Common myeloid progenitor, CD34-positive (primary cell): ENCODE measurements around the gene SPSB4.
"Not testable (repeated sequence)": the region's sequence is repeated elsewhere in the genome, so short reads cannot be mapped to it uniquely, and the experiment has no call there.

ENCODE experiments used
- CTCF ChIA-PET: fragments of 350-600 bp; sonication (Branson Sonifier 250); formaldehyde crosslinking; loops from one replicate; lab custom pipeline; 2021; ENCODE audit warnings: antibody characterized with exemption; lab: Charles Lee
- POLR2A ChIA-PET: fragments of 350-600 bp; sonication (Branson Sonifier 250); formaldehyde crosslinking; loops from one replicate; lab custom pipeline; 2021; ENCODE audit warnings: antibody characterized with exemption; lab: Charles Lee
- DNase-seq, 3 donors: peaks; one replicate each; pipeline versions ENCODE4 v3.0.0 to v3.0.0-alpha.2; 2013
- H3K27ac ChIP-seq, 2 experiments: 1 replicate in 1 of 2; 2 replicates in 1 of 2; pipeline ENCODE4 v1.7.0; 2013; ENCODE audit warnings: inconsistent platforms in 2 of 2, low read length in 2 of 2, mild to moderate bottlenecking in 2 of 2, low read depth in 1 of 2, moderate library complexity in 1 of 2; ENCODE audit not compliant: severe bottlenecking in 2 of 2, insufficient read depth in 1 of 2, poor library complexity in 1 of 2
- H3K27me3 ChIP-seq, 5 experiments: replicated peaks in 2 of 5; 1 replicate in 3 of 5; 2 replicates in 2 of 5; pipeline versions ENCODE4 v1.6.1 to v1.7.0; 2013; ENCODE audit warnings: low read length in 4 of 5, mild to moderate bottlenecking in 2 of 5, moderate library complexity in 2 of 5, inconsistent platforms in 1 of 5; ENCODE audit not compliant: insufficient read depth in 5 of 5, control insufficient read depth in 4 of 5
- H3K36me3 ChIP-seq, 4 experiments: 1 replicate in 2 of 4; 2 replicates in 2 of 4; pipeline versions ENCODE4 v1.6.1 to v1.7.0; 2013; ENCODE audit warnings: low read length in 3 of 4, control low read depth in 1 of 4, mild to moderate bottlenecking in 1 of 4; ENCODE audit not compliant: control insufficient read depth in 4 of 4, insufficient read depth in 4 of 4
- H3K4me1 ChIP-seq, 4 experiments: 1 replicate in 3 of 4; 2 replicates in 1 of 4; pipeline versions ENCODE4 v1.6.1 to v1.7.1; 2013; ENCODE audit warnings: low read length in 3 of 4, mild to moderate bottlenecking in 3 of 4, control low read depth in 1 of 4, inconsistent platforms in 1 of 4, moderate library complexity in 1 of 4; ENCODE audit not compliant: control insufficient read depth in 4 of 4, insufficient read depth in 4 of 4; ENCODE audit errors: control extremely low read depth in 1 of 4
- H3K4me3 ChIP-seq, 7 experiments: 1 replicate in 4 of 7; 2 replicates in 3 of 7; pipeline versions ENCODE4 v1.5.1 to v1.7.0; 2013; ENCODE audit warnings: mild to moderate bottlenecking in 7 of 7, low read length in 6 of 7, moderate library complexity in 6 of 7, inconsistent platforms in 2 of 7, low read depth in 2 of 7, control low read depth in 1 of 7; ENCODE audit not compliant: insufficient read depth in 4 of 7, control insufficient read depth in 1 of 7; ENCODE audit errors: extremely low read depth in 1 of 7
- H3K9me3 ChIP-seq, 5 experiments: 1 replicate in 4 of 5; 2 replicates in 1 of 5; pipeline versions ENCODE4 v1.6.1 to v1.7.1; 2013; ENCODE audit warnings: low read length in 4 of 5, mild to moderate bottlenecking in 2 of 5, inconsistent platforms in 1 of 5, low read depth in 1 of 5, moderate library complexity in 1 of 5; ENCODE audit not compliant: control insufficient read depth in 4 of 5, insufficient read depth in 2 of 5; ENCODE audit errors: control extremely low read depth in 1 of 5
- WGBS: methylation state at CpG from one replicate; pipeline ENCODE4 v1.1.5; 2013; ENCODE audit not compliant: insufficient coverage; 5-methylcytosine and 5-hydroxymethylcytosine counted together

SPSB4 gene

DNA sequence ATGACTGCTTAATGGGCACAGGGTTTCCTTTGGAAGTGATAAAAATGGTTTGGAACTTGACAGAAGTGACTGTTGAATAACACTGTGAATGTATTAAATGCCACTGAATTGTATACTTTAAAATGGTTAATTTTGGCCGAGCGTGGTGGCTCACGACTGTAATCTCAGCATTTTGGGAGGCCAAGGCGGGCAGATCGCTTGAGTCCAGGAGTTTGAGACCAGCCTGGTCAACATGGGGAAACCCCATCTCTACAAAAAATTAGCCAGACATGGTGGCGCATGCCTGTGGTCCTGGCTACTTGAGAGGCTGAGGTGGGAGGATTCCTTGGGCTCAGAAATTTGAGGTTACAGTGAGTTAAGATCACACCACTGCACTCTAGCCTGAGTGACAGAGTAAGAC is 62.5 kb downstream of the SPSB4 start:
- WGBS = 100% methylated on average over 6 of the region's 6 CpGs
- H3K36me3 ChIP-seq, H3K4me1 ChIP-seq, H3K27ac ChIP-seq, H3K9me3 ChIP-seq, H3K27me3 ChIP-seq, H3K4me3 ChIP-seq, POLR2A ChIA-PET, DNase-seq: not testable (repeated sequence)
- CTCF ChIA-PET = interaction anchor here (0.9 to 3.0 kb wide), 2 partner anchors 10 to 30 kb away, joined by 3 to 13 read pairs; no protein-coding TSS in a partner anchor

DNA sequence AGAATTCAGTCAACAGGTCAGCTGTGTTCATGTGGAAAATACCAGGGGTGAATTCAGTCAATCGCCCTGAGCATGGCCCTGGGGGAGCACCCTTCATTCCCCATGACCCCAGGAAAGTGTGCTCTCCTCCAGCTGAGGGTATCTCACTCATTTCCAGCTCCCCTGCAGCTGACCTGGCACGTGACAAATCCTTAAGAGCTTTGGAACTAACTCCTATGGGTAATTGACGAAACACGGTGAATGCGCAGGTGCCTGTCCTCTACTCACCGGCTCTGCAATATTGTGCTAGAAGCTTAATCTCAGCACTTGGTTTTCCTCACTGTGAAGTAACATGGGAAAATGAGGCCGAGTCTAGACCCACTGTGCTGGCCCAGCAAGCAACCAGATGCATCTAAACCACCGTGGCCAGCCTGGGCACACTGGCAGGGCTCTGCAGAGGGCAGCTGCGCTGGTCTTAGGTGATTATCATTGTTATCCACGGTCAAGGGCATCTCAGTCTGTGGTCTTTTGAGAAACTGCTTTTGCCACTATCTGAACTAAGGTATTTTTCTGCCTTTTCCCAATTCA is 63.1 kb downstream of the SPSB4 start:
- H3K27ac ChIP-seq = no peak overlapping the region
- no peak overlapping the region for H3K4me3 ChIP-seq
- ChIA-PET POLR2A (no interaction called here), CTCF (interaction anchor here (0.9 to 3.0 kb wide), 3 partner anchors 11 to 35 kb away, joined by 3 to 13 read pairs (median 8); no protein-coding TSS in a partner anchor)
- H3K36me3 ChIP-seq = no peaks in the 10 kb centered on the region
- peaks cover 0 to 2% (median 0%) of the 10 kb centered on the region in 5 experiments for H3K27me3 ChIP-seq
- DNase-seq = no peak
- WGBS = over 99% methylated on average over 10 of the region's 10 CpGs
- peaks cover 0 to 6% (median 2%) of the 10 kb centered on the region in 4 experiments for H3K4me1 ChIP-seq
- peaks cover 0 to 3% (median 0%) of the 10 kb centered on the region in 5 experiments for H3K9me3 ChIP-seq

DNA sequence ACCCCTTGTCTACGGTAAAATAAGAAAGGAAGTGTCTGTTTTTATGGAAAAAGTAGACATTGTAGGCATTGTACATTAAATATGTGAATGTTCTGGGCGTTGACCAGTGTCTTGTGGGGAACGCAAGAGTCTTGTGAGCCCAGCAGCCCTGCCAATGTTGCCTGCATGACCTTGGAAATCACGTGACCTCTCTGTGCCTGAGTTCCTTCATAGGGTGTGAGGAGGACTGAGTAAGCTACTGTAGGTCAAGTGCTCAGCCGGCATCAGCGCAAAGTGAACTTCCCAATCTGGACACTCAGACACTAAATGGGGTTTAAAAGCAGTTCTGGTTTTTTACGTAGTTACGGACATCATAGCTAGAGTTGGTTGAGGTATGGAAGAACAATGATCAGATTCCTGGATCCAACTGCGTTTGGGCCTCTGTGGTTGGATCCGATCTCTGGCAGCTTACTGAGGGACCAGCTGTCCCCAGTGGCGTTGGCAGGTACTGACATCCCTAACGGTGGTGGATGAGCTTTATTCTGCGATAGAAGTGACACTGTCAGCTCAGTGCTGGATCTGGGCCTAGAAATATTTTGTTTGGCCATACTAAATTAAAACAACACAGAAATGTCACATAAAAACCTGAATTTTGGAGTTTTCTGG is 63.8 kb downstream of the SPSB4 start:
- DNase-seq = no peak
- Histone ChIP-seq H3K4me1 (peaks cover 0 to 6% (median 2%) of the 10 kb centered on the region in 4 experiments), H3K27ac (no peak overlapping the region), H3K36me3 (no peaks in the 10 kb centered on the region), H3K27me3 (no peaks in the 10 kb centered on the region), H3K4me3 (no peak overlapping the region), H3K9me3 (peaks cover 0 to 3% (median 0%) of the 10 kb centered on the region in 5 experiments)
- CTCF ChIA-PET = interaction anchor here (0.7 to 3.0 kb wide), 7 partner anchors 9 to 115 kb away, joined by 3 to 13 read pairs (median 5); no protein-coding TSS in a partner anchor
- 99% methylated on average over 9 of the region's 13 CpGs for WGBS
- POLR2A ChIA-PET = no interaction called here

DNA sequence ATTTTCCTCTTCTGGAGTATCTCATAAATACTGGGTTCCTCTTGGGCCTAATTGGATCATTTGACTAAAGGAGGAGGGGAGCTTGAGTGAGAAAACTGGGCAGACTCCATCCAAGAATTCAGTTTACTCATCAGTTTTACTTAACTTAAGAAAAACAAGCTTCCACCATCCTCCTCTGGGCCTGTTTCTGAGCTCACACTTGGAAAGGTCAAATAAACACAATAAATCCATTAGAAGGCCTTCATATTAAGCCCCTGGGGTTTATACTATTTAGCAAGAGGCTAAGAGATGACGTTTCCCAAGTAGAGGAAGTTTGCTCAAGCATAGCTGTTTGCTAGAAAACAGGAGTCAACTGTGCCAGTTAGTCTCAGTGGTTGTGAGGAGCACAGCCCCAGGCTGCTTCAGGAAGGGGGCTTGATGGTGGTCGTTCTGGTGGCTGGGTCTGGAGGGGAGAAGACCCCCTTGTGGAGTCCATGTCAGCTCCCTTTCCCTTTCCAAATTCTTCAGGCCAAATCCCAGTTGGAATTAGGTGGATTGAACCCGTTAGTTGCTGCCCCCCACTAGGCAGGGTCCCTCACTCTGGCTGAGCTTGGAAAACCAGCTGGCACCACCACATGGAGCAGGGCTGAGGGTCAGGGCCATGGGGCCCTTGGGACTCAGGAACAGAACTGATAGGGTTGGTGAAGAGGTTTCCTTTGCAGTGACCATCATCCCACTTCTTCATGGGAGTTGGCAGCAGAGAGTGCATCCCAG is 64.8 kb downstream of the SPSB4 start:
- no peak overlapping the region for H3K4me3 ChIP-seq
- POLR2A ChIA-PET = interaction anchor here (0.6 kb wide), 1 partner anchor 79 kb away, joined by 3 read pairs; no protein-coding TSS in a partner anchor
- H3K9me3 ChIP-seq = no peaks in the 10 kb centered on the region
- no peak overlapping the region for H3K27ac ChIP-seq
- peaks cover 0 to 6% (median 2%) of the 10 kb centered on the region in 4 experiments for H3K4me1 ChIP-seq
- CTCF ChIA-PET = interaction anchor here (0.9 to 3.0 kb wide), 5 partner anchors 10 to 116 kb away, joined by 3 to 13 read pairs (median 6); no protein-coding TSS in a partner anchor
- DNase-seq = no peak
- H3K36me3 ChIP-seq = no peaks in the 10 kb centered on the region
- WGBS = 81% methylated on average over 3 of the region's 3 CpGs
- H3K27me3 ChIP-seq = no peaks in the 10 kb centered on the region

DNA sequence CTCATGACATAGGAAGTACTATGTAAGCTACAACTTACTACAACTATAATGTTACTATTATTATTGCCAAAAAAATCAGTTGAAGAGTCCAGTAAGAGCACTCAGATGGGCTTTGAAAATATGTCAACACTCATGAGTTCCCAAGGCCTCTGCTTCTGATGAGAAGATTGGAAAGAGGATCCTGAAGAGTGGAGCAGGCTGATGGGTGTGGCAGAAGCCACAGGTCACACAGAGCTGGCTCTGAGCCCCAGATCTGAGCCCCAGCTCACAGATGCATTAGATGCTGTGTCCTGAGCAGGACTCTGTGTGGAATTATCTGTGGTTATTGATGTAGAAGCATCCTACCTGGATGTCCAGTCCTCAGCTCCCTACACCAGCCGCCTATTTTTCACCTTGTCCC is 65.6 kb downstream of the SPSB4 start:
- no peaks in the 10 kb centered on the region for H3K36me3 ChIP-seq
- peaks cover 0 to under 1% (median 0%) of the 10 kb centered on the region in 4 experiments for H3K4me1 ChIP-seq
- H3K9me3 ChIP-seq = no peaks in the 10 kb centered on the region
- no peaks in the 10 kb centered on the region for H3K27me3 ChIP-seq
- no peak for DNase-seq
- ChIA-PET CTCF (interaction anchor here (1.6 to 2.3 kb wide), 2 partner anchors 33 to 117 kb away, joined by 6 to 8 read pairs; no protein-coding TSS in a partner anchor), POLR2A (no interaction called here)
- H3K4me3 ChIP-seq = no peak overlapping the region
- 100% methylated on average over 1 of the region's 1 CpG for WGBS
- no peak overlapping the region for H3K27ac ChIP-seq

DNA sequence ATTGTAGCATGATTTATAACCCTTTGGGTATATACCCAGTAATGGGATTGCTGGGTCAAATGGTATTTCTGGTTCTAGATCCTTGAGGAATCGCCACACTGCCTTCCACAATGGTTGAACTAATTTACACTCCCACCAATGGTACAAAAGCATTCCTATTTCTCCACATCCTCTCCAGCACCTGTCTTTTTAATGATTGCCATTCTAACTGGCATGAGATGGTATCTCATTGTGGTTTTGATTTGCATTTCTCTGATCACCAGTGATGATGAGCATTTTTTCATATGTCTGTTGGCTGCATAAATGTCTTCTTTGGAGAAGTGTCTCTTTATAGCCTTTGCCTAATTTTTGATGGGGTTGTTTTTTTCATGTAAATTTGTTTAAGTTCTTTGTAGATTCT is 66.8 kb downstream of the SPSB4 start:
- H3K4me3 ChIP-seq, CTCF ChIA-PET, POLR2A ChIA-PET, H3K36me3 ChIP-seq, H3K9me3 ChIP-seq, H3K27me3 ChIP-seq, H3K4me1 ChIP-seq, H3K27ac ChIP-seq, DNase-seq: not testable (repeated sequence)
- no CpG with 5 or more reads among the region's 1 CpG for WGBS
